H9 (cell line): ENCODE measurements around the gene RGPD3. TPM values are rescaled to one million over a fixed set of nuclear protein-coding genes. Genes with fewer than 3 reads are reported as not detected.
"Not testable (repeated sequence)": the region's sequence is repeated elsewhere in the genome, so short reads cannot be mapped to it uniquely, and the experiment has no call there.

Experiments used
- DNase-seq: peaks from one replicate; pipeline ENCODE4 v3.0.0-alpha.2; 2017
- H2AFZ ChIP-seq: one replicate; pipeline ENCODE4 v1.6.1; 2013; ENCODE audit warnings: mild to moderate bottlenecking, low read length, control low read depth, moderate library complexity
- H2AK5ac ChIP-seq: 2 replicates; pipeline ENCODE4 v1.6.1; 2013; ENCODE audit warnings: low read length, control low read depth, mixed read lengths; ENCODE audit not compliant: insufficient read length
- H2BK120ac ChIP-seq: one replicate; pipeline ENCODE4 v1.6.1; 2013; ENCODE audit warnings: low read depth, mild to moderate bottlenecking, low read length, control low read depth, inconsistent platforms; ENCODE audit not compliant: poor library complexity, severe bottlenecking
- H2BK12ac ChIP-seq: 2 replicates; pipeline ENCODE4 v1.6.1; 2013; ENCODE audit warnings: low read length, control low read depth, mixed read lengths, low read depth; ENCODE audit not compliant: insufficient read length
- H2BK15ac ChIP-seq: 2 replicates; pipeline ENCODE4 v1.6.1; 2013; ENCODE audit warnings: low read depth, low read length, control low read depth
- H2BK20ac ChIP-seq: one replicate; pipeline ENCODE4 v1.6.1; 2013; ENCODE audit warnings: low read depth, mild to moderate bottlenecking, low read length, control low read depth, inconsistent platforms; ENCODE audit not compliant: poor library complexity, severe bottlenecking
- H2BK5ac ChIP-seq: 2 replicates; pipeline ENCODE4 v1.6.1; 2013; ENCODE audit warnings: low read length, control low read depth, mixed read lengths; ENCODE audit not compliant: insufficient read length
- H3K14ac ChIP-seq: 2 replicates; pipeline ENCODE4 v1.6.1; 2013; ENCODE audit warnings: low read length, control low read depth; ENCODE audit not compliant: insufficient read depth
- H3K18ac ChIP-seq: 2 replicates; pipeline ENCODE4 v1.6.1; 2013; ENCODE audit warnings: low read depth, mild to moderate bottlenecking, mixed read lengths, low read length, control low read depth; ENCODE audit not compliant: insufficient read length
- H3K23ac ChIP-seq: 2 replicates; pipeline ENCODE4 v1.6.1; 2013; ENCODE audit warnings: low read length, control low read depth, mixed read lengths, low read depth; ENCODE audit not compliant: insufficient read length
- H3K23me2 ChIP-seq: 2 replicates; pipeline ENCODE4 v1.6.1; 2013; ENCODE audit warnings: low read depth, mild to moderate bottlenecking, mixed read lengths, low read length, control low read depth; ENCODE audit not compliant: insufficient read length, poor library complexity, severe bottlenecking
- H3K27ac ChIP-seq: 2 replicates; pipeline ENCODE4 v1.5.1; 2013; ENCODE audit warnings: low read length, control low read depth, mixed read lengths, low read depth; ENCODE audit not compliant: insufficient read length
- H3K27me3 ChIP-seq: 2 replicates; pipeline ENCODE4 v1.6.1; 2013; ENCODE audit warnings: low read length, control low read depth, inconsistent platforms; ENCODE audit not compliant: insufficient read depth
- H3K4ac ChIP-seq: 2 replicates; pipeline ENCODE4 v1.6.1; 2013; ENCODE audit warnings: low read depth, mild to moderate bottlenecking, control low read depth, inconsistent platforms, low read length, moderate library complexity
- H3K4me1 ChIP-seq: 2 replicates; pipeline ENCODE4 v1.6.1; 2013; ENCODE audit warnings: low read length, control low read depth, inconsistent platforms; ENCODE audit not compliant: insufficient read depth
- H3K4me2 ChIP-seq: 2 replicates; pipeline ENCODE4 v1.6.1; 2013; ENCODE audit warnings: low read length, control low read depth, mixed read lengths; ENCODE audit not compliant: insufficient read length, insufficient read depth
- H3K56ac ChIP-seq: 2 replicates; pipeline ENCODE4 v1.6.1; 2013; ENCODE audit warnings: low read depth, mild to moderate bottlenecking, mixed read lengths, low read length, control low read depth; ENCODE audit not compliant: insufficient read length
- H3K79me1 ChIP-seq: 2 replicates; pipeline ENCODE4 v1.6.1; 2013; ENCODE audit warnings: low read depth, mild to moderate bottlenecking, moderate library complexity, low read length, control low read depth, inconsistent platforms; ENCODE audit not compliant: insufficient read depth, poor library complexity, severe bottlenecking
- H3K79me2 ChIP-seq: 2 replicates; pipeline ENCODE4 v1.6.1; 2013; ENCODE audit warnings: low read length, control low read depth, inconsistent platforms; ENCODE audit not compliant: insufficient read depth
- H3K9ac ChIP-seq: 2 replicates; pipeline ENCODE4 v1.6.1; 2013; ENCODE audit warnings: low read length, control low read depth, mixed read lengths; ENCODE audit not compliant: insufficient read length; ENCODE audit errors: extremely low read depth
- H3K9me3 ChIP-seq: one replicate; pipeline ENCODE4 v1.6.1; 2013; ENCODE audit warnings: low read depth, low read length, inconsistent platforms; ENCODE audit not compliant: control insufficient read depth
- H3T11ph ChIP-seq: one replicate; pipeline ENCODE4 v1.6.1; 2013; ENCODE audit warnings: mild to moderate bottlenecking, low read length, control low read depth, inconsistent platforms
- H4K20me1 ChIP-seq: one replicate; pipeline ENCODE4 v1.6.1; 2013; ENCODE audit not compliant: control insufficient read depth, insufficient read length, insufficient read depth
- H4K5ac ChIP-seq: 2 replicates; pipeline ENCODE4 v1.6.1; 2013; ENCODE audit warnings: low read depth, mild to moderate bottlenecking, mixed read lengths, low read length, control low read depth; ENCODE audit not compliant: insufficient read length
- H4K8ac ChIP-seq: replicated peaks from 2 replicates; pipeline ENCODE4 v1.6.1; 2013; ENCODE audit warnings: low read length, control low read depth, mixed read lengths, low read depth; ENCODE audit not compliant: insufficient read length
- H4K91ac ChIP-seq: 2 replicates; pipeline ENCODE4 v1.6.1; 2013; ENCODE audit warnings: low read depth, mild to moderate bottlenecking, moderate library complexity, mixed read lengths, low read length, control low read depth; ENCODE audit not compliant: insufficient read length
- H3K27ac Mint-ChIP-seq, 3 experiments: 2 replicates in 2 of 3; 3 replicates in 1 of 3; pipeline ENCODE4 v1.8.0; 2020 to 2021; ENCODE audit warnings: mixed read lengths in 3 of 3, mild to moderate bottlenecking in 1 of 3, moderate library complexity in 1 of 3
- H3K27me3 Mint-ChIP-seq: 2 replicates; pipeline ENCODE4 v1.8.0; 2021; ENCODE audit warnings: low read depth, mild to moderate bottlenecking, moderate library complexity, mixed read lengths
- H3K36me3 Mint-ChIP-seq, 3 experiments: 2 replicates in 2 of 3; 3 replicates in 1 of 3; pipeline ENCODE4 v1.8.0; 2020 to 2021; ENCODE audit warnings: low read depth in 3 of 3, mixed read lengths in 3 of 3; ENCODE audit not compliant: insufficient read depth in 1 of 3
- H3K4me1 Mint-ChIP-seq, 2 experiments: 2 replicates each; pipeline ENCODE4 v1.8.0; 2020; ENCODE audit warnings: mixed read lengths in 2 of 2
- H3K4me3 Mint-ChIP-seq, 2 experiments: 2 replicates in 1 of 2; 3 replicates in 1 of 2; pipeline ENCODE4 v1.8.0; 2020 to 2021; ENCODE audit warnings: mild to moderate bottlenecking in 2 of 2, mixed read lengths in 2 of 2, moderate library complexity in 1 of 2
- H3K9me3 Mint-ChIP-seq, 2 experiments: 2 replicates in 1 of 2; 3 replicates in 1 of 2; pipeline ENCODE4 v1.8.0; 2020; ENCODE audit warnings: mild to moderate bottlenecking in 2 of 2, mixed read lengths in 2 of 2, moderate library complexity in 1 of 2
- WGBS: extraction: QIAGEN DNeasy Blood & Tissue Kit; methylation state at CpG from one replicate; pipeline ENCODE4 v1.1.7; 2013; ENCODE audit warnings: missing lambda C conversion rate, low lambda C conversion rate, mixed read lengths; ENCODE audit not compliant: insufficient read length; ENCODE audit errors: extremely low coverage; 5-methylcytosine and 5-hydroxymethylcytosine counted together
- total RNA-seq: library from RNA; stranded (reverse); gene quantifications from 2 replicates; pipeline ENCODE4 v1.2.1, GENCODE V29; 2021
- TF ChIP-seq, protein P1 (sequence below): fragments of 200-600 bp; sonication (generic); conservative IDR thresholded peaks from 3 replicates; pipeline ENCODE4 v1.8.0; 2021; ENCODE audit warnings: antibody characterized with exemption, mild to moderate bottlenecking

The RGPD3 gene
- total RNA-seq, 1 experiment from 2014 or later = 0.15 TPM

DNA sequence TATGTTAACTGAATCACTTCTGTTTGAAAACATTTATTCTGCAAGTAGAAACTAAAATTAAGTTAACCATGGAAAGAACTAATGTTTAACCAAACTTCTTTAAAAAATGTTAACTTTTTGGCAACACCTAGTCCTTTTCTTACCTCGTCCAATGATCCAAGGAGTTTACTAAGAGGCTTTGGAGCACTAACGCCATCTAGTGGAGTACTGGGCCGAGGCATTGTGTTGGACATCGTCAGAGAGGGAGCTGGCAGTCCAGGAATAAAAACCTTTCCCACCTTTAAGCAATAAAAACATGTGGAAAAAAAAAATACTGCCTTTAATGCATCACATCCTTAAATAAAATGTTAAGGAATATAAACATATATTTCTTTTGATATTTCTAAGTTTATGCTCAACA, 2.4 kb upstream of the RGPD3 start:
- not testable (repeated sequence) for H4K20me1 ChIP-seq, H3K56ac ChIP-seq, H2BK20ac ChIP-seq, H3K79me2 ChIP-seq, H3K27me3 Mint-ChIP-seq, H3K14ac ChIP-seq, H3K4ac ChIP-seq, H3K27ac Mint-ChIP-seq, H3K27me3 ChIP-seq, H3K9ac ChIP-seq, H4K91ac ChIP-seq, H4K8ac ChIP-seq, H3T11ph ChIP-seq, H3K23me2 ChIP-seq, H2BK5ac ChIP-seq, H3K4me1 ChIP-seq, H3K9me3 Mint-ChIP-seq, H2BK120ac ChIP-seq, H4K5ac ChIP-seq, H3K4me3 Mint-ChIP-seq, H3K79me1 ChIP-seq, H2BK15ac ChIP-seq, DNase-seq, H3K23ac ChIP-seq, H3K18ac ChIP-seq, H2AK5ac ChIP-seq, H2AFZ ChIP-seq, H3K27ac ChIP-seq, H3K4me2 ChIP-seq, H3K36me3 Mint-ChIP-seq, H3K9me3 ChIP-seq, H3K4me1 Mint-ChIP-seq, H2BK12ac ChIP-seq
- TF ChIP-seq, protein P1, sequence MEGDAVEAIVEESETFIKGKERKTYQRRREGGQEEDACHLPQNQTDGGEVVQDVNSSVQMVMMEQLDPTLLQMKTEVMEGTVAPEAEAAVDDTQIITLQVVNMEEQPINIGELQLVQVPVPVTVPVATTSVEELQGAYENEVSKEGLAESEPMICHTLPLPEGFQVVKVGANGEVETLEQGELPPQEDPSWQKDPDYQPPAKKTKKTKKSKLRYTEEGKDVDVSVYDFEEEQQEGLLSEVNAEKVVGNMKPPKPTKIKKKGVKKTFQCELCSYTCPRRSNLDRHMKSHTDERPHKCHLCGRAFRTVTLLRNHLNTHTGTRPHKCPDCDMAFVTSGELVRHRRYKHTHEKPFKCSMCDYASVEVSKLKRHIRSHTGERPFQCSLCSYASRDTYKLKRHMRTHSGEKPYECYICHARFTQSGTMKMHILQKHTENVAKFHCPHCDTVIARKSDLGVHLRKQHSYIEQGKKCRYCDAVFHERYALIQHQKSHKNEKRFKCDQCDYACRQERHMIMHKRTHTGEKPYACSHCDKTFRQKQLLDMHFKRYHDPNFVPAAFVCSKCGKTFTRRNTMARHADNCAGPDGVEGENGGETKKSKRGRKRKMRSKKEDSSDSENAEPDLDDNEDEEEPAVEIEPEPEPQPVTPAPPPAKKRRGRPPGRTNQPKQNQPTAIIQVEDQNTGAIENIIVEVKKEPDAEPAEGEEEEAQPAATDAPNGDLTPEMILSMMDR = peak; percentile 48; the same call in 2 of the 3 replicates
- no CpG with 5 or more reads among the region's 4 CpGs for WGBS

DNA sequence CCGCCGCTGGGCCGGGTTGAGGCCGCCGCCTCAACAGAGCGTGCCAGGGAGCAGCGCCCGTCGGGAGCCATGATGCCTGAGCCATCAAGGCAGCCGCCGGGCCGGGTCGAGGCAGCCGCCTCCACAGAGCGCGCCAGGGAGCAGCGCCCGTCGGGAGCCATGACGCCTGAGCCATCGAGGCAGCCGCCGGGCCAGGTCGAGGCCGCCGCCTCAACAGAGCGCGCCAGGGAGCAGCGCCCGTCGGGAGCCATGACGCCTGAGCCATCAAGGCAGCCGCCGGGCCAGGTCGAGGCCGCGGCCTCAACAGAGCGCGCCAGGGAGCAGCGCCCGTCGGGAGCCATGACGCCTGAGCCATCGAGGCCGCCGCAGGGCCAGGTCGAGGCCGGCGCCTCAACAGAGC, 697 bp downstream of the RGPD3 start:
- not testable (repeated sequence) for H3K27me3 ChIP-seq, H2BK20ac ChIP-seq, H2AK5ac ChIP-seq, H3K4ac ChIP-seq, H4K5ac ChIP-seq, H3K79me1 ChIP-seq, H2BK5ac ChIP-seq, H2BK120ac ChIP-seq, H3K4me1 ChIP-seq, H3K23ac ChIP-seq, H3K18ac ChIP-seq, H3K27me3 Mint-ChIP-seq, H3K4me1 Mint-ChIP-seq, H2AFZ ChIP-seq, H3K23me2 ChIP-seq, H3K36me3 Mint-ChIP-seq, H3K9ac ChIP-seq, H3K79me2 ChIP-seq, H3K27ac Mint-ChIP-seq, H4K8ac ChIP-seq, H3T11ph ChIP-seq, H3K14ac ChIP-seq, H3K4me3 Mint-ChIP-seq, H3K27ac ChIP-seq, DNase-seq, H3K9me3 Mint-ChIP-seq, H3K56ac ChIP-seq, H2BK15ac ChIP-seq, H4K20me1 ChIP-seq, H2BK12ac ChIP-seq, H3K4me2 ChIP-seq, H3K9me3 ChIP-seq, H4K91ac ChIP-seq
- no CpG with 5 or more reads among the region's 49 CpGs for WGBS
